Muscle layer of colon (tissue), 2 donors: Measurements from ENCODE around the gene YWHAE.
"Not testable (repeated sequence)": the region's sequence is repeated elsewhere in the genome, so short reads cannot be mapped to it uniquely, and the experiment has no call there.

Experiments used
- H3K27ac ChIP-seq: one replicate; pipeline ENCODE4 v1.7.0; 2013; ENCODE audit warnings: low read depth, mild to moderate bottlenecking, low read length, moderate library complexity
- H3K27me3 ChIP-seq, 2 donors: one replicate each; pipeline ENCODE4 v1.7.0; 2013; ENCODE audit warnings: low read length in 2 of 2, mild to moderate bottlenecking in 2 of 2; ENCODE audit not compliant: insufficient read depth in 2 of 2, control insufficient read depth in 1 of 2
- H3K36me3 ChIP-seq: one replicate; pipeline ENCODE4 v1.7.0; 2013; ENCODE audit warnings: mild to moderate bottlenecking, low read length; ENCODE audit not compliant: insufficient read depth
- H3K4me1 ChIP-seq: one replicate; pipeline ENCODE4 v1.7.0; 2013; ENCODE audit warnings: mild to moderate bottlenecking, low read length; ENCODE audit not compliant: insufficient read depth
- H3K4me3 ChIP-seq, 2 donors: one replicate each; pipeline ENCODE4 v1.7.0; 2013; ENCODE audit warnings: low read length in 2 of 2, low read depth in 1 of 2, mild to moderate bottlenecking in 1 of 2, moderate library complexity in 1 of 2
- H3K9ac ChIP-seq: one replicate; pipeline ENCODE4 v1.7.0; 2013; ENCODE audit warnings: low read length
- H3K9me3 ChIP-seq: one replicate; pipeline ENCODE4 v1.7.0; 2013; ENCODE audit warnings: mild to moderate bottlenecking, low read length
- donor health status: abdominal sarcoma.
- donor health status: Adenocarcinoma of cecum.

YWHAE gene

DNA sequence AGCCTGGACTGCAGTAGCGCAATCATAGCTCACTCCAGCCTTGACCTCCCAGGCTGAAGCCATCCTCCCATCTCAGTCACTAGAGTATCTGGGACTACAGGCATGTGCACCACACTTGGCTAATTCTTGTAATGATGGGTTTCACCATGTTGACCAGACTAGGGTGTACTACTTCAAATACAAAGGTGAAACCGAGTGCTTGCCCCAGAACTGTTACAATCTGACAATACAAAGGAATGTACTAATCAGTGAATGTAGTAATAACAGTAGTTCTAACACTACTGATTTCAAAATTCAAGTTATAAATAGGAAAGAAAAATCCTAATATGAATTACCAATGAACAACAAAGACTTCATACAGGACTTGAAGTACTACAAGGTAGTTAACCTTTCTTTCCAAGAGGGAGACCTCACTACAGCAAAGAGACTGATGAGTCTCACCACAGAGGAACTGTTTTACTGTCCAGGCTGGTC is 31.6 kb upstream of the YWHAE start:
- H3K9ac ChIP-seq: no peak overlapping the region
- H3K9me3 ChIP-seq: no peaks in the 10 kb centered on the region
- H3K36me3 ChIP-seq: peaks cover 21% of the 10 kb centered on the region
- H3K27me3 ChIP-seq: no peaks in the 10 kb centered on the region
- H3K4me1 ChIP-seq: peaks cover 39% of the 10 kb centered on the region
- no peak overlapping the region for H3K4me3 ChIP-seq
- H3K27ac ChIP-seq: no peak overlapping the region

DNA sequence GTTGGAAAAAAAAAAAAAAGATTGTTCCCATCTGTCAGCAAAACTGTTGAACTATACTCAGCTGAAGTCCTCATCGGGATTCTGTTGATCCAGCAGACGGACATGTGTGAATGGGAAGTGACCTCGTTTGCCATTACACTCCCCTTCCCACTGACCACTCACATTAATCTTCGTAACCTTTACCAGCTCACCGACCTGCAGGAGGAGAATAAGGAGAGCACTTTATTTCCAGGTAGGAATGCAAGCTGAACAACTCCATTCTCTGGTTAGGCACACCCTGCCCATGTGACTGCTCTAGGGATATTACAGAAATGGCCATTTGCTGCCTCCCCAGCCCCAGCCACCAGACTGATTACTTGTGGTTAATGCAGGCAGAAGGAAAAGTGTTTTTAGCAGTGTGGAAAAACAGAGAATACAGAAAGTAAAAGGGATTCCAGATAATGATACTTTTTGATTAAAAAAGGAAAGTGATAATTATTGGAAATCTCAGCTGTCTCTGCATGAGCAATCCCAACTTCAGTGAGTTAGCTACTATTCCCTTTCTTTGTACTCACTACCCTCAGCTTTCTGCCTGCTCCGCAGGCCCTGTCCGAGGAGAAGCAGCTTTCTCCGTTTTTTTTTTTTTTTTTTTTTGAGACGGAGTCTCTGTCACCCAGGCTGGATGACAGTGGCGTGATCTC is 23.6 kb upstream of the YWHAE start:
- no peak overlapping the region for H3K27ac ChIP-seq
- H3K4me1 ChIP-seq: no peaks in the 10 kb centered on the region
- H3K36me3 ChIP-seq: peaks cover 23% of the 10 kb centered on the region
- H3K27me3 ChIP-seq: no peaks in the 10 kb centered on the region
- no peak overlapping the region for H3K9ac ChIP-seq
- H3K4me3 ChIP-seq: no peak overlapping the region
- H3K9me3 ChIP-seq: no peaks in the 10 kb centered on the region

DNA sequence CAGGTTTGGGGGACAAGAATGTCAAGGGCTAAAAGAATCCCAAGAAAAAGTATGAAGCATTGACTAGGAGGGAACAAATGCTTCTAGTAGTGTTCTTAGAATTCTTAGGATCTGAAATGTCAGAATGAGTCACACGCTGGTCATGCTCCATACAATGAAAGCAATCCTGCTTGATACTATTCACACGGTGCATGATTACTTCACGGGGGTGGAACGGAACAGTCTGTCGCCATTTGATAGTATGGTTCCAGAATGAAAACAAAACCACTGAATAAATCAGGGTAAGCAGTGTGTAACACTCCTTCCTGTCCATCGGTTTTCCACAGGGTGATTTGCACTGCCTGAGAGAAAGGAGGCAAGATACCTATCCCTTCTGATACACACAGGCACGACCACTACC is 22.9 kb upstream of the YWHAE start:
- Histone ChIP-seq H3K36me3 (peaks cover 23% of the 10 kb centered on the region), H3K27me3 (no peaks in the 10 kb centered on the region), H3K4me1 (no peaks in the 10 kb centered on the region), H3K27ac (no peak overlapping the region), H3K4me3 (no peak overlapping the region), H3K9me3 (no peaks in the 10 kb centered on the region), H3K9ac (no peak overlapping the region)

DNA sequence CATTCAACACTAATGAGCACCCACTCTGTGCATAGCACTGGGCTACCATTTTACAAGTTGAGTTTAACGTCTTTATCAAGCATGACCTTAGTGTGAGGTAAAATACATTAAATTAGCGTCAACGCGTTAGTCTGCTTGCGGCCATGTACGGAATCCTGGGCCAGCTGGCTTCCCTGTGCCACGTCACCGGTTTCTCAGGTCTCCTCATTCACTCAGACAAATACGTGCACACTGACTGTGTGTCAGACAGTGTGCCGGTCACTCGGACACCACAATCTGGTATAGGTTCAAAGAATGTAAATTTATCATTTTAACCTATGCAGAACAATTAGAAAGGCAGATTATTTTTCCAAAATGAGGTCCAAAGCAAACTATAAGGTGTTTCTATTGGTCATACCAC is 21.4 kb upstream of the YWHAE start:
- no peaks in the 10 kb centered on the region for H3K4me1 ChIP-seq
- no peaks in the 10 kb centered on the region for H3K27me3 ChIP-seq
- H3K9me3 ChIP-seq: no peaks in the 10 kb centered on the region
- H3K4me3 ChIP-seq: no peak overlapping the region
- no peak overlapping the region for H3K27ac ChIP-seq
- no peak overlapping the region for H3K9ac ChIP-seq
- peaks cover 23% of the 10 kb centered on the region for H3K36me3 ChIP-seq

DNA sequence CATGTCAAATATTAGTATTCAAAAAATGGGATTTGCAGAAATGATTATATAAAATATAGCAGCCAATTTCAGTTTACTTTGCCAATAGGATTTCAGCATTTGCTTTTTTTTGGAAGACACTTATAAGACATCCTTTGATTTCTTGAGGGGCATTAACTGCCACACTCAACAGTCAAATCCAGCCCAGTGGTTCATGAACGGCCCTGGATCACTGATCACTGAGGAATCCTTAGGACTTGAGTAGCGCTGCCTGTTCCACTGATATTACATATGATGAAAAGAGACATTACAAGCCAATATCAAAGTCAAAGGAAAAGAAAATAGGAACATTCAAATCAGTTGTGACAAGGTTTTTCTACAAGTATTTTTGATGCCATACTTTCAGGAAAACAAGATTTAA is 21.0 kb upstream of the YWHAE start:
- no peaks in the 10 kb centered on the region for H3K27me3 ChIP-seq
- H3K4me3 ChIP-seq: no peak overlapping the region
- no peak overlapping the region for H3K27ac ChIP-seq
- no peaks in the 10 kb centered on the region for H3K9me3 ChIP-seq
- H3K36me3 ChIP-seq: peaks cover 23% of the 10 kb centered on the region
- no peak overlapping the region for H3K9ac ChIP-seq
- H3K4me1 ChIP-seq: no peaks in the 10 kb centered on the region

DNA sequence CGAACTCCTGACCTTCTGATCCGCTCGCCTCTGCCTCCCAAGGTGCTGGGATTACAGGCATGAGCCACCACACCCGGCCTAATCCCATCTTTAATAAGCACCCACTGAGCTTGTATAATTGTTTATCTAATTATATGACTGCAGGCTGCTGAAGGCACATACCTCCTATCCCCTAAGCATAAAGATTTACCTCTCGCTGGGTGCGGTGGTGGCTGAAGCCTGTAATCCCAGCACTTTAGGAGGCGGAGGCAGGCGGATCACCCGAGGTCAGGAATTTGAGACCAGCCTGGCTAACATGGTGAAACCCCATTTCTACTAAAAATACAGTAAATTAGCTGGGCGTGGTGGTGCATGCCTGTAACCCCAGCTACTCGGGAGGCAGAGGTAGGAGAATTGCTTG is 20.1 kb upstream of the YWHAE start:
- Histone ChIP-seq H3K27me3 (no peaks in the 10 kb centered on the region), H3K9me3 (no peaks in the 10 kb centered on the region), H3K27ac (no peak overlapping the region), H3K4me3 (no peak overlapping the region), H3K4me1 (no peaks in the 10 kb centered on the region), H3K36me3 (peaks cover 20% of the 10 kb centered on the region), H3K9ac (no peak overlapping the region)

DNA sequence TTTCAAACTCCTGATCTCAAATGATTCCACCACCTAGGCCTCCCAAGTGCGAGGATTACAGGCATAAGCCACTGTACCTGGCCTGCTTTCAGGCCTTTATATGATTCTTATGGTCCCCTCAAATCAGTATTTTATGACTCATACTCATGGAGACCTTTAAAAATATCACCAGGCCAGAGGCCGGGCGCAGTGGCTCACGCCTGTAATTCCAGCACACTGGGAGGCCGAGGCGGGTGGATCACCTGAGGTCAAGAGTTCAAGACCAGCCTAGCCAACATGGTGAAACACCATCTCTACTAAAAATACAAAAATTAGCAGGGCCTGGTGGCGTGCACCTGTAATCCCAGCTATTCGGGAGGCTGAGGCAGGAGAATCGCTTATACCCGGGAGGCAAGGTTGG is 18.5 kb upstream of the YWHAE start:
- H3K9me3 ChIP-seq: not testable (repeated sequence)

DNA sequence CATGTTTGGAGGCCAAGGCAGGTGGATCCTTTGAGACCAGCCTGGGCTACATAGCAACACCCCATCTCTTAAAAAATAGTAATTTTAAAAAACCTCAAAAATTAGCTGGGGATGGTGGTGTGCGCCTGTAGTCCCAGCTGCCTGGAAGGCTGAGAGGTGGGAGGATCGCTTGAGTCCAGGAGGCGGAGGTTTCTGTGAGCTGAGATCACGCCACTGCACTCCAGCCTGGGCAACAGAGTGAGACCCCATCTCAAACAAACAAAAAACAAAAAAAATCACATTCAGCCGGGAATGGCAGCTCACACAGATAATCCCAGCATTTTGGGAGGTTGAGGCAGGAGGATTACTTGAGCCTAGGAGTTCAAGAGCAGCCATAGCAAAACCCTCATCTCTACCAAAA is 16.4 kb upstream of the YWHAE start:
- H3K4me1 ChIP-seq: peaks cover 4% of the 10 kb centered on the region
- H3K9me3 ChIP-seq: no peaks in the 10 kb centered on the region
- no peak overlapping the region for H3K9ac ChIP-seq
- no peak overlapping the region for H3K4me3 ChIP-seq
- peaks cover 7% of the 10 kb centered on the region for H3K36me3 ChIP-seq
- H3K27me3 ChIP-seq: no peaks in the 10 kb centered on the region
- H3K27ac ChIP-seq: no peak overlapping the region

More for the DNA sequence above, 18.5 kb upstream of the YWHAE start:
- H3K27me3 ChIP-seq, H3K9ac ChIP-seq, H3K27ac ChIP-seq, H3K4me1 ChIP-seq, H3K4me3 ChIP-seq: not testable (repeated sequence)
- H3K36me3 ChIP-seq: peaks cover 17% of the 10 kb centered on the region

DNA sequence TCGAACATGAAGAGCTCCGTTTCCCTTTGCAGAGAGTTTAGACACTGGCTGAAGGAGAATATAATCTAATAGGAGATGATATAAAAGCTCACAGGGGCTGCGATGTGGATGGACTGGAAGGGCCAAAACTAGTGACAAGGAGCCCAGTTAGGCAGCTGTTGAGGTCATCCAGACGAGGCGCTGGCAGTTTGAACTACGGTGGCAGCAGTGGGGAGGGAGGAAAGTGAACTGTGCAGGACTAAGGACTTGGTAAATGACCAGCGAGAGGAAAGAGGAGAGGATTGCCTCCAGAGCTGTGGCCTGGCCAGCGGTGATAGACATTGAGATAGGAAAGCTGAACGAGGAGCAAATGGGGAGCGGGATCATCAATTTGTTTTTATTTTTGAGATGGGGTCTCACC is 14.6 kb upstream of the YWHAE start:
- Histone ChIP-seq H3K4me3 (no peak overlapping the region), H3K27me3 (no peaks in the 10 kb centered on the region), H3K27ac (no peak overlapping the region), H3K9me3 (no peaks in the 10 kb centered on the region), H3K4me1 (peaks cover 4% of the 10 kb centered on the region), H3K36me3 (no peaks in the 10 kb centered on the region), H3K9ac (no peak overlapping the region)

DNA sequence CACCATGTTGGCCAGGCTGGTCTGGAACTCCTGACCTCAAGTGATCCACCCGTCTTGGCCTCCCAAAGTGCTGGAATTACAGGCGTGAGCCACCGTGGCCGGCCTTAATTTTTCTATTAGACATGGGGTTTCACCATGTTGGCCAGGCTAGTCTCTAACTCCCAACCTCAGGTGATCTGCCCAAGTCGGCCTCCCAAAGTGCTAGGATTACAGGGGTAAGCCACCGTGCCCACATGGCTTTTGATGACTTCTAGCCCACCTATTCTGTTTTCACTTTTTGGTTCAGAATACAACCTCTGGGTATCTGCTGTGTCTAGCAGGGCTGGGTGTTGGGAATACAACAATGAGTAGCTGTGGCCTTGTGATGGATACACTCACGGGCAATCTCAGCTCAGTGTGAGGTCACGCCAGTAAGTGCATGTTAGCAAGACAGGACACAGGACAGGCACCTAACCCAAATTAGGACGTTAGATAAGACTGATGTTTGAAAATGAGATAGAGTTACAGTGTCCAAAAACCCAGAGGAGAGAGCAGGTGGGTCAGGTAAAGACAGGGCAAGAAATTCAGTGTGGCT is 14.1 kb upstream of the YWHAE start:
- Histone ChIP-seq H3K27me3 (no peaks in the 10 kb centered on the region), H3K4me3 (no peak overlapping the region), H3K9ac (no peak overlapping the region), H3K36me3 (no peaks in the 10 kb centered on the region), H3K27ac (no peak overlapping the region), H3K9me3 (no peaks in the 10 kb centered on the region), H3K4me1 (peaks cover 4% of the 10 kb centered on the region)

DNA sequence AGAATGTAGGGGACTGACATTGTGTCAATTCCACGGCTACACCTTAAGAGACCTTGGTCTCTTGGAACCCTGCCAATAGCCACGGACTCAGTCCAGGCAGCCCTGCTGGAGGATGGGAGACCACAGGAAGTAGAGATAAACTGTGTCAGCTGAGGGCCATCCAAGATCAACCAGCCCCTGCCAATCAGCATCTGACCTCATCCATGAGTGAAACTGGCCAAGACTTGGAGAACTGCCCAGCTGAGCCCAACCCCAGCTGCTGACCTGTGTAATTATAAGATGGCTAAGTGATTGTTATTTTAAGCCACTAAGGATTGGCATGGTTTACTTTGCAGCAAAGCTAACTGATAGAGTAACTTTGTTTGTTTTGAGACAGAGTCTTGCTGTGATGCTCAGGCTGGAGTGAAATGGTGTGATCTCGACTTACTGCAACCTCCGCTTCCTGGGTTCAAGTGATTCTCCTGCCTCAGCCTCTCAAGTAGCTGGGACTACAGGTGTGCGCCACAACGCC is 13.3 kb upstream of the YWHAE start:
- H3K9ac ChIP-seq: no peak overlapping the region
- no peak overlapping the region for H3K4me3 ChIP-seq
- no peaks in the 10 kb centered on the region for H3K27me3 ChIP-seq
- H3K9me3 ChIP-seq: no peaks in the 10 kb centered on the region
- H3K36me3 ChIP-seq: no peaks in the 10 kb centered on the region
- peaks cover 4% of the 10 kb centered on the region for H3K4me1 ChIP-seq
- no peak overlapping the region for H3K27ac ChIP-seq
